Activated CD4-positive, alpha-beta T cell treated with anti-CD3 and anti-CD28 coated beads, Interleukin-2, Interleukin-4, amounts not matched to agents 100 ng/mL and 50 ng/mL, durations not matched to agents 16 hours and 8 hours (primary cell): ENCODE data around the gene SNAI1.
A peak's percentile ranks its signal among the peaks of the same experiment; 100 is the strongest.

Experiments used
- DNase-seq: peaks from one replicate; pipeline ENCODE4 v3.0.0-alpha.2; 2020; ENCODE audit warnings: low spot score

The SNAI1 gene

GRCh38 chr20:50013976-50014375 lies 31.2 kb downstream of the SNAI1 start:
- no peak for DNase-seq

- DNase-seq, result no peak
Measured at GRCh38 chr20:50014570-50015562, 32.1 kb downstream of the SNAI1 start.

DNA sequence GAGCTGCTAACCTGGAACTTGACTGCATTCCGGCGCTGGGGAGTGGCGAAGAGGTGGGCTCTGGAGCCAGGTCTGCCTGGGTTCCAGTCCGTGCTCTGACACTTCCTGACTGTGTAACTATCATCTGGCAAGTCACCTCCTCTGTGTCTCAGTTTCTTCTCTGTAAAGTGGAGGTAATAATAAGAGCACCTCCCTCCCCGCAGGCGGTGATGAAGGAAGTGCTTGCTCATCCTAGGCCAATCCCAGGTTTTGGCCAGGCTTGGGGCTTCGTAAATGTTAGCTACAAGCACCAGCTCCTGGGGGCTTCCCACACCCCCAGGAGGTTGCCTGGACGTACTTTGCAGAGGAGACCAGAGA lies 32.8 kb downstream of the SNAI1 start:
- DNase-seq, result no peak

- DNase-seq, result no peak
Measured at GRCh38 chr20:50015993-50016770, 33.4 kb downstream of the SNAI1 start.

DNA sequence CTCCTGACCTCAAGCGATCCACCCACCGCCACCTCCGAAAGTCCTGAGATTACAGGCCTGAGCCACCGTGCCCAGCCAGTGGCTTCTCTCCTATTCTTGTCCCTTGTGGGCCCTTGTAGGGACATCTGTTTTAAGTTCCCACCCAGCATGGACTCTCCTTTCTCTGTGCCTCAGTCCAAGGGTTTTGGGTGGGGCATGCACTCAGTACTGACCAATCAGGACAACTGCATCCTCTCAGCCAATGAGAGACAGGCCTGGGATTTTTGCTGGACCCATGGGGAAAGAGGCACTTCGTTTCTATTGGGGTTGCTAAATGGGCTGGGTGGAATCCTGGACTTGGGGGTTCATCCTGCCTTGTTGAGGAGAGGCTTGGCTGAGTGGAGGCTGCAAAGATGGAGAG lies 34.4 kb downstream of the SNAI1 start:
- DNase-seq, result no peak

DNA sequence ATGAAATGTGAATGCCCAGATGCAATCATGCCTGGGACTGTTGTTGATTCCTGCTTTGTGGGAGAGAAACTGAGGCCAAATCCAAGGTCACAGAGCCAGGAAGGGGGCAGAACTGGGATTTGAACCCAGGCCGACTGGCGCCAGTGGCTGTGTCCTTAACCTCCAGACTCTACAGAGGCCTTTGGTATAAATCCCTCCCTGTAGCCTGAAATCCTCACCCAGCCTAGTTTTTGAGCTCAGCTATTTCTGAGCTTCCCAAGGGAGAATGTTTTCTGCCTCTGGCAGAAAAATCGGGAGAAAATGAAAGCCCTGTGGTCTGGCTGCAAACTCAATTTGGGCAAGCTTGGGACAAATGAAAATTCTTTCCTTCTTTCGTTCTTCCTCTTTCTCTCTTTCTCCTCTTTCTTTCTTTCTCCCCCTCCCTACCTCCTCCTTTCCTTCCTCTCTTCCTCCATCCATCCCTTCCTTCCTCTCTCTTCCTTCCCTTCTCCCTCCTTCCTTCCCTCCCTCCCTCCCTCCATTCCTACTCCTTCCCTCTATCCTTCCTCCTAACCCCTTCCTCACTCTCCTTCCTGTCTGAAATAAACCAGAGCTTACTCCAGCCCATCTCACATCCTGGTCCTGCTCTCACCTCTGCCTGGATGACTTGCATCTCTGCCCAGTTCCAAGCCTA lies 34.9 kb downstream of the SNAI1 start:
- DNase-seq, result no peak

GRCh38 chr20:50019466-50020256 lies 36.9 kb downstream of the SNAI1 start:
- DNase-seq, result no peak

GRCh38 chr20:50020288-50020687 lies 37.5 kb downstream of the SNAI1 start:
- peak; percentile 21 for DNase-seq

GRCh38 chr20:50022676-50023075 lies 39.9 kb downstream of the SNAI1 start:
- no peak for DNase-seq

DNA sequence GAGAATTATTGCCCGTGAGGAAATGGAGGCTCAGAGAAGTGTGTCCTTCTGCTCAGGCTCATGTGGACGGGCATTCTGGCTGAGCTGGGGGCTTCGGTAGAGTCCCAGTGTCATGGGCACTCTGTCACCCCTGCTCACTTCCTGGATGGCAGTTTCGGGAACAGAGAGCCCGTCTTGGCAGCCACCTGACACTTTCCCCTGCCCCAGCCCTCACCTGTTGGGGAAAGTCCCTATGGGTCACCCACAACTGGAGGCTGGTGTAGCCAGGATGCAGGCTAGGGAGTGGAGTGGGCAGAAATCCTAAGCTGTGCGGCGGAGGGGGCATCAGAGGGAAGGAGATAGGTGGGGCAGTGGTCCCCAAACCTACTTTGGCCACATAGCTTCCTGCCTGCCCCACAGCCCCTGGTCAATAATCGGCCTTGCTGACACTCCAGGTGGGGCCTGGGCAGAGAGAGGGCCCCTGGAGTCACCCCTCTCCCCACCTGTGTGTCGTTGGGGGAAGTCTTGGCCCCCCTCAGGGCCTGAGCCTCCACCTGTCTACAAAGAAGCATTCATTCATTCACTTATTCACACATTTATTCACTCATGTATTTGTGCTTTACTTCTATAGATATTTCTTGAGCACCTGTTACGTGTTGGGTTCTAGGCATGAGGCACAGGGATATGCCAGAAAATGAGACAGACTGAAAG lies 40.5 kb downstream of the SNAI1 start:
- DNase-seq, result no peak

DNA sequence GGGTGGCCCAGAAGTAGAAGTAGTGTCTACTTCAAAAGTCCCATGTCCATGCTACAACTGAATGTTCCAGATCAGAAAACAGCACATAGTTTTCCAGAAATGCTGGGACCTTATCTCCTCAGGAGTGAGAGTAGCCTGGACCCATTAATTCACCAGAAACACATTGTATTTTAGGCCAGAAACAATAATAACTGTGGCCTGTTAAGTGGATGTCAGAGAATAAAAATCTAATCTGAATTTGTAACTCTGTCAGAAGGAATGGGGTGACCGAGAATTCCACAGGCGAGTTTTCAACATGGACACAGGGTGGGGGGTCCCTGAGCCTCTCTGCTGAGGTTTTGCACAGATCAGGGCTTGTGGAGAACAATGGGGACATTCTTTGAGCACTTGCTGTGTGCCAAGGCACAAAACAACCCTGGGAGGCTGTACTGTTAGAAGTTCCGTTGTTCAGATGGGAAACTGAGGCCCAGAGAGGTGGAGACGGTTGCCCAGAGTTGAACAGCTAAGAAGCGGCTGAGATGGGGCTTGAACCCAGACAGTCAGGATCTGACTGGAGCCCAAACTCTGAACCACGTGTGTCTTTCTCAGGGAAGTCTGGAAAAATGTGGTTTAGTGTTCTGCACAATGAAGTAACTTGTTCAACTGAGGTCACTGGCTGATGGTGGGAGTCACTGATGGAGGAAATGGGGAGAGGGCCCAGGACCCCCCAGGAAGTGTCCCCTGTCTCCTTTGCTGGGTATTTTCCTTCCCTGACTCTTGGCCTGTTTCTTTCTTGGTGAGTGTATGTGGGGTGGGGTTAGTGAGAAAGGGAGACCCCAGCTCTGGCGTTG lies 44.2 kb downstream of the SNAI1 start:
- no peak for DNase-seq

DNA sequence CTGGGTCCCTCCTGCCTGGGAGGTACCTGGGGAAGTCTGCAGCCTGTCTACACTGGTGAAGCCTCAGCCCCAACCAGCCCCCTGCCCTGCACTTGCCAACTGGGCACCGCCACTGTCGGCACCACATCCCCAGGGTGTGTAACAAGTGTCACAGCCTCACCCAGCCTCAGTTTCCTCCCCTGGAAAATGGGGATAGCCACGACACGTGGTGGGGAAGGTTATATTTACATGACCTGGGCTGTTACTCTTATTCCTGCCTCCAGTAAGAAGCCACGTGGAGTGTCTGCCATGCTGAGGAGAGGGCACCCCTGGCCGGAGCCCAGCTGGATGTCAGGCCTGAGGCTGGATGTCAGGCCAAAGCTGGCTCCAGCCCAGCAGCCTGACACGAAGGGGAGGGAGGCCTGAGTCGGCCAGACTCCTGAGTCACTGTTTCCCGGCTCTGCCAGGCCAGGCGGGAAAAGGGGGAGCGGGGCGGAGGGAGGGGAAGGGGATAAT lies 44.9 kb downstream of the SNAI1 start:
- no peak for DNase-seq

GRCh38 chr20:50029083-50029696 lies 46.4 kb downstream of the SNAI1 start:
- DNase-seq, result no peak

GRCh38 chr20:50029697-50030461 lies 47.1 kb downstream of the SNAI1 start:
- no peak for DNase-seq

GRCh38 chr20:50032955-50033666 lies 50.3 kb downstream of the SNAI1 start:
- DNase-seq, result no peak

- DNase-seq, result no peak
Measured at GRCh38 chr20:50034567-50035180, 51.9 kb downstream of the SNAI1 start.

GRCh38 chr20:50036703-50037102 lies 53.9 kb downstream of the SNAI1 start:
- no peak for DNase-seq

DNA sequence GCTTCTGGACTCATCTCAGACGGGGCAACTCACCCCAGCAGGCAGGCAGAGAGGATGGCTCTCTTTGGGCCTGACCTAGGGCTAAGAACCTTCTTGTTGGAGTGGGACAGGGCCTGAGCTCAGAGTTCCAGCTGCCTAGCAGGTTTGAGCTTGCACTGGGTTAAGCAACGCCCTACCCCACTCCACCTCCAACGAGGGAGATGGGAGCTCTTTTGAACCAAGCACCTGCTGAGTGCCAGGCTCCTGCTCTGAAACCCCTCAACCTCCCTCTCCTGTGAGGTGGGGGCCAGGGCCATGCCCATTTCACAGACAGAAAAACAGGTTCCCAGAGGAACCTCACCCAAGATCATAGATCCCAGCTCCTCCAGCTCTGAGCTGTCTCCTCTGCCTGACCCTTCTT lies 54.3 kb downstream of the SNAI1 start:
- no peak for DNase-seq
